B cell (primary cell): ENCODE results near the gene MYL10. TPM values are rescaled to one million over a fixed set of nuclear protein-coding genes. Genes with fewer than 3 reads are reported as not detected.

ENCODE experiments used
- ATAC-seq: fragments of 200-7000 bp; cut with Tn5 transposase; one replicate; pipeline ENCODE4 v1.10.0; 2021; ENCODE audit warnings: low read depth, mild to moderate bottlenecking, moderate number of reproducible peaks, moderate library complexity
- CTCF ChIA-PET: fragments of 350-600 bp; sonication (Branson Sonifier 250); formaldehyde crosslinking; loops from one replicate; lab custom pipeline; 2021; ENCODE audit warnings: antibody characterized with exemption, inconsistent platforms; lab: Charles Lee
- POLR2A ChIA-PET: fragments of 350-600 bp; sonication (Branson Sonifier 250); formaldehyde crosslinking; loops from one replicate; lab custom pipeline; 2021; ENCODE audit warnings: antibody characterized with exemption; lab: Charles Lee
- DNase-seq: peaks from one replicate; pipeline ENCODE4 v3.0.0; 2013
- H2AFZ ChIP-seq: 2 replicates; pipeline ENCODE4 v1.6.1; 2012; ENCODE audit warnings: mild to moderate bottlenecking, low read depth, low read length; ENCODE audit not compliant: insufficient read depth, poor library complexity, severe bottlenecking
- H3K27ac ChIP-seq, 2 donors: 1 replicate in 1 of 2; 2 replicates in 1 of 2; pipeline ENCODE4 v1.5.1; 2012 to 2013; ENCODE audit warnings: low read length in 2 of 2, mild to moderate bottlenecking in 2 of 2, moderate library complexity in 1 of 2
- H3K27me3 ChIP-seq, 4 experiments: fragments of 200-600 bp in 1 of 4; sonication (generic) in 1 of 4; replicated peaks in 1 of 4; 1 replicate in 2 of 4; 2 replicates in 2 of 4; pipeline versions ENCODE4 v1.6.1 to v1.7.0; 2013 to 2016; ENCODE audit warnings: low read length in 3 of 4, mild to moderate bottlenecking in 2 of 4, mixed read lengths in 1 of 4, moderate library complexity in 1 of 4; ENCODE audit not compliant: insufficient read depth in 4 of 4, control insufficient read depth in 3 of 4; ENCODE audit errors: control extremely low read depth in 1 of 4
- H3K36me3 ChIP-seq, 2 experiments: replicated peaks in 1 of 2; 1 replicate in 1 of 2; 2 replicates in 1 of 2; pipeline versions ENCODE4 v1.6.1 to v1.7.1; 2013; ENCODE audit warnings: low read length in 1 of 2; ENCODE audit not compliant: insufficient read depth in 2 of 2, control insufficient read depth in 1 of 2; ENCODE audit errors: control extremely low read depth in 1 of 2, extremely low read depth in 1 of 2
- H3K4me1 ChIP-seq, 2 donors: fragments of 200-600 bp in 1 of 2; sonication (generic) in 1 of 2; 1 replicate in 1 of 2; 2 replicates in 1 of 2; pipeline versions ENCODE4 v1.5.1 to v1.6.1; 2013 to 2017; ENCODE audit warnings: low read length in 2 of 2; ENCODE audit not compliant: control insufficient read depth in 2 of 2, insufficient read depth in 2 of 2
- H3K4me2 ChIP-seq: replicated peaks from 2 replicates; pipeline ENCODE3; 2012; ENCODE audit warnings: mild to moderate bottlenecking, low read depth, low read length; ENCODE audit not compliant: poor library complexity, severe bottlenecking
- H3K4me3 ChIP-seq, 5 experiments: fragments of 200-600 bp in 1 of 5; sonication (generic) in 1 of 5; 1 replicate in 3 of 5; 2 replicates in 2 of 5; pipeline versions ENCODE4 v1.5.1 to v1.7.0; 2011 to 2016; ENCODE audit warnings: low read length in 4 of 5, mild to moderate bottlenecking in 4 of 5, low read depth in 2 of 5, control low read depth in 1 of 5, moderate library complexity in 1 of 5; ENCODE audit not compliant: insufficient read depth in 1 of 5; ENCODE audit errors: control extremely low read depth in 1 of 5, extremely low read depth in 1 of 5
- H3K79me2 ChIP-seq: fragments of 200-600 bp; sonication (generic); one replicate; pipeline ENCODE4 v1.6.0; 2016; ENCODE audit warnings: low read length; ENCODE audit not compliant: control insufficient read depth, insufficient read depth
- H3K9ac ChIP-seq: fragments of 200-600 bp; sonication (generic); 2 replicates; pipeline ENCODE4 v1.6.1; 2017; ENCODE audit warnings: mild to moderate bottlenecking, low read length, moderate library complexity
- H3K9me3 ChIP-seq, 3 donors: one replicate each; pipeline versions ENCODE4 v1.6.1 to v1.7.1; 2013; ENCODE audit warnings: low read length in 2 of 3; ENCODE audit not compliant: control insufficient read depth in 2 of 3, insufficient read depth in 1 of 3; ENCODE audit errors: control extremely low read depth in 1 of 3
- H4K20me1 ChIP-seq: 2 replicates; pipeline ENCODE4 v1.6.0; 2012; ENCODE audit warnings: mild to moderate bottlenecking, low read length; ENCODE audit not compliant: insufficient read depth, control insufficient read depth, poor library complexity, severe bottlenecking
- H3K27ac Mint-ChIP-seq: one replicate; pipeline ENCODE4 v1.8.0; 2021; ENCODE audit warnings: mixed read lengths
- H3K27me3 Mint-ChIP-seq: one replicate; pipeline ENCODE4 v1.8.0; 2021; ENCODE audit warnings: mixed read lengths
- H3K4me1 Mint-ChIP-seq: one replicate; pipeline ENCODE4 v1.8.0; 2021; ENCODE audit warnings: mixed read lengths
- H3K4me3 Mint-ChIP-seq: one replicate; pipeline ENCODE4 v1.8.0; 2021; ENCODE audit warnings: mixed read lengths
- H3K9me3 Mint-ChIP-seq: one replicate; pipeline ENCODE4 v1.8.0; 2022; ENCODE audit warnings: mixed read lengths; ENCODE audit not compliant: insufficient read depth
- CTCF ChIP-seq: fragments of 200-600 bp; IDR thresholded peaks from one replicate; pipeline ENCODE4 v1.8.0; 2022; ENCODE audit warnings: antibody characterized with exemption, mild to moderate bottlenecking
- EZH2 ChIP-seq: IDR thresholded peaks from 2 replicates; pipeline ENCODE4 v1.6.1; 2012; ENCODE audit warnings: borderline replicate concordance, low read depth, mild to moderate bottlenecking, moderate library complexity, low read length; ENCODE audit not compliant: insufficient read depth, poor library complexity, severe bottlenecking
- whole genome bisulfite sequencing: methylation state at CpG from one replicate; pipeline ENCODE4 v1.1.5; 2013; ENCODE audit warnings: missing lambda C conversion rate; ENCODE audit not compliant: insufficient coverage; 5-methylcytosine and 5-hydroxymethylcytosine counted together
- intact Hi-C: fragments of 100-400 bp; cut with micrococcal nuclease; formaldehyde crosslinking; loops from one replicate; pipeline ENCODE4 v1.10.0; 2022
- polyA plus RNA-seq: library from polyadenylated mRNA; depleted of rRNA; stranded (reverse); fragments of >200 nt; gene quantifications from 2 replicates; pipeline ENCODE4 v1.2.3, GENCODE V29; 2012
- total RNA-seq, 2 donors: library from RNA; stranded (reverse); fragments of 120-200 nt in 1 of 2; gene quantifications; 1 replicate in 1 of 2; 2 replicates in 1 of 2; pipeline versions ENCODE4 v1.2.3 to v1.2.4, GENCODE V29; 2013 to 2022

MYL10 gene
- total and polyA plus RNA-seq, 2 donors (not counting 1 experiment from before 2014, with no cell fraction given): not detected

GRCh38 chr7:101588131-101588935 lies 40.8 kb downstream of the MYL10 start:
- H3K27me3 Mint-ChIP-seq: peaks cover 4% of the 10 kb centered on the region
- no peaks in the 10 kb centered on the region for H3K79me2 ChIP-seq
- ChIA-PET CTCF (no interaction called here), POLR2A (no interaction called here)
- H3K9me3 Mint-ChIP-seq: no peaks in the 10 kb centered on the region
- no peak overlapping the region for H3K27ac ChIP-seq
- H3K4me3 ChIP-seq: no peak overlapping the region
- H2AFZ ChIP-seq: no peak overlapping the region
- ATAC-seq: no peak
- DNase-seq: no peak
- no peak overlapping the region for H3K27ac Mint-ChIP-seq
- H3K9ac ChIP-seq: no peak overlapping the region
- no peaks in the 10 kb centered on the region for H3K4me1 ChIP-seq
- H3K27me3 ChIP-seq: peaks cover 0 to under 1% (median 0%) of the 10 kb centered on the region in 4 experiments
- H3K9me3 ChIP-seq: peaks cover 0 to 2% (median 0%) of the 10 kb centered on the region in 3 donors
- H3K4me2 ChIP-seq: no peak overlapping the region
- no peaks in the 10 kb centered on the region for H3K36me3 ChIP-seq
- no peaks in the 10 kb centered on the region for H3K4me1 Mint-ChIP-seq
- 89% methylated on average over 6 of the region's 9 CpGs for WGBS
- H3K4me3 Mint-ChIP-seq: no peak overlapping the region
- TF ChIP-seq CTCF (no peak), EZH2 (no peak)
- intact Hi-C loops: no loop called here
- no peaks in the 10 kb centered on the region for H4K20me1 ChIP-seq
